Measurements from ENCODE around the gene NADK.

Gene NADK

GRCh38 chr1:1777950-1778662 is at the start of gene NADK:
Gene NADK (minus strand): TSS chr1:1778470. CDS start chr1:1765406, 13,064 bp downstream.
- FAIRE-seq = no peak

GRCh38 chr1:1827089-1827848 is 49.0 kb upstream of the NADK start:
- FAIRE-seq = no peak

- FAIRE-seq = no peak
Observed at GRCh38 chr1:1826356-1827088, 48.3 kb upstream of the NADK start.

- no peak for FAIRE-seq
Observed at GRCh38 chr1:1825217-1825616, 46.9 kb upstream of the NADK start.

- FAIRE-seq = no peak
Observed at GRCh38 chr1:1819762-1820161, 41.5 kb upstream of the NADK start.

GRCh38 chr1:1817221-1817620 is 39.0 kb upstream of the NADK start:
- no peak for FAIRE-seq

- FAIRE-seq = no peak
Observed at GRCh38 chr1:1815606-1816281, 37.5 kb upstream of the NADK start.

GRCh38 chr1:1809489-1809888 is 31.2 kb upstream of the NADK start:
- FAIRE-seq = no peak

GRCh38 chr1:1808206-1808605 is 29.9 kb upstream of the NADK start:
- FAIRE-seq = no peak

- no peak for FAIRE-seq
Observed at GRCh38 chr1:1806890-1807289, 28.6 kb upstream of the NADK start.

- no peak for FAIRE-seq
Observed at GRCh38 chr1:1804301-1804700, 26.0 kb upstream of the NADK start.

GRCh38 chr1:1802871-1803270 is 24.6 kb upstream of the NADK start:
- no peak for FAIRE-seq

- no peak for FAIRE-seq
Observed at GRCh38 chr1:1799716-1800115, 21.4 kb upstream of the NADK start.

GRCh38 chr1:1797731-1798341 is 19.6 kb upstream of the NADK start:
- no peak for FAIRE-seq

- no peak for FAIRE-seq
Observed at GRCh38 chr1:1796466-1796865, 18.2 kb upstream of the NADK start.

GRCh38 chr1:1794999-1795398 is 16.7 kb upstream of the NADK start:
- no peak for FAIRE-seq

GRCh38 chr1:1793481-1794244 is 15.4 kb upstream of the NADK start:
- FAIRE-seq = no peak

- FAIRE-seq = no peak
Observed at GRCh38 chr1:1788646-1789431, 10.6 kb upstream of the NADK start.

GRCh38 chr1:1788136-1788535 is 9.9 kb upstream of the NADK start:
- FAIRE-seq = no peak

GRCh38 chr1:1786836-1787605 is 8.8 kb upstream of the NADK start:
- no peak for FAIRE-seq

Measured in G401.6 (cell line).